Osteoblast (primary cell): ENCODE results near the gene HYPK. TPM values are rescaled to one million over a fixed set of nuclear protein-coding genes. Genes with fewer than 3 reads are reported as not detected.

Experiments
- DNase-seq: peaks from one replicate; pipeline ENCODE4 v3.0.0; 2011; ENCODE audit warnings: low spot score, mixed read lengths; ENCODE audit not compliant: insufficient read length; ENCODE audit errors: missing footprints
- H2AFZ ChIP-seq: 2 replicates; pipeline ENCODE4 v1.6.0; 2011; ENCODE audit warnings: mild to moderate bottlenecking, low read length
- H3K27ac ChIP-seq: 2 replicates; pipeline ENCODE4 v1.5.1; 2011; ENCODE audit warnings: mild to moderate bottlenecking, low read depth, low read length, moderate library complexity
- H3K27me3 ChIP-seq: 2 replicates; pipeline ENCODE4 v1.6.0; 2012; ENCODE audit warnings: mild to moderate bottlenecking, control low read depth, inconsistent platforms, low read length, moderate library complexity; ENCODE audit not compliant: insufficient read depth
- H3K36me3 ChIP-seq: 2 replicates; pipeline ENCODE4 v1.5.1; 2011; ENCODE audit warnings: mild to moderate bottlenecking, low read length, control low read depth, moderate library complexity; ENCODE audit not compliant: insufficient read depth
- H3K4me1 ChIP-seq: 2 replicates; pipeline ENCODE4 v1.5.1; 2011; ENCODE audit warnings: mild to moderate bottlenecking, low read length, control low read depth, moderate library complexity; ENCODE audit not compliant: insufficient read depth
- H3K4me2 ChIP-seq: 2 replicates; pipeline ENCODE4 v1.6.0; 2011; ENCODE audit warnings: mild to moderate bottlenecking, low read length; ENCODE audit not compliant: insufficient read depth
- H3K4me3 ChIP-seq: fragments of 200-600 bp; sonication (generic); 3 replicates; pipeline ENCODE4 v1.5.1; 2012; ENCODE audit warnings: mild to moderate bottlenecking, low read length, inconsistent platforms; ENCODE audit not compliant: insufficient read depth
- H3K79me2 ChIP-seq: 2 replicates; pipeline ENCODE4 v1.6.0; 2012; ENCODE audit warnings: mild to moderate bottlenecking, low read length, control low read depth, inconsistent platforms; ENCODE audit not compliant: insufficient read depth
- H3K9me3 ChIP-seq: 2 replicates; pipeline ENCODE4 v1.5.1; 2011; ENCODE audit warnings: low read depth, low read length, control low read depth
- H4K20me1 ChIP-seq: 2 replicates; pipeline ENCODE4 v1.6.0; 2012; ENCODE audit warnings: mild to moderate bottlenecking, low read length, control low read depth; ENCODE audit not compliant: insufficient read depth
- CTCF ChIP-seq: IDR thresholded peaks from 2 replicates; pipeline ENCODE4 v1.5.1; 2011; ENCODE audit warnings: mild to moderate bottlenecking, low read depth, low read length, moderate library complexity; ENCODE audit errors: extremely low read depth
- small RNA-seq: library from RNA; depleted of rRNA; stranded (forward); fragments of <200 nt; gene quantifications from one replicate; pipeline ENCODE3, GENCODE V24; 2012
- total RNA-seq: library from RNA; depleted of rRNA; stranded (reverse); fragments of >200 nt; gene quantifications from 2 replicates; pipeline ENCODE4 v1.2.3, GENCODE V29; 2012

The HYPK gene
- total RNA-seq, 1 donor: 5.4 TPM

- TF ChIP-seq CTCF: no peak
- no peaks in the 10 kb centered on the region for H3K9me3 ChIP-seq
- H3K27me3 ChIP-seq: no peaks in the 10 kb centered on the region
- H3K4me3 ChIP-seq: no peak overlapping the region
- no peak overlapping the region for H2AFZ ChIP-seq
- no peaks in the 10 kb centered on the region for H3K79me2 ChIP-seq
- H4K20me1 ChIP-seq: no peaks in the 10 kb centered on the region
- no peak overlapping the region for H3K4me2 ChIP-seq
- peaks cover 3% of the 10 kb centered on the region for H3K36me3 ChIP-seq
- peak overlapping the region; percentile 43 for H3K27ac ChIP-seq
- DNase-seq: peak; percentile 46
- H3K4me1 ChIP-seq: peaks cover 4% of the 10 kb centered on the region
These were observed 45.0 kb downstream of the HYPK start for GRCh38 chr15:43845421-43845820.

- TF ChIP-seq CTCF: no peak
- Histone ChIP-seq H4K20me1 (no peaks in the 10 kb centered on the region), H3K27me3 (no peaks in the 10 kb centered on the region), H2AFZ (no peak overlapping the region), H3K36me3 (peaks cover 7% of the 10 kb centered on the region), H3K9me3 (no peaks in the 10 kb centered on the region), H3K4me1 (no peaks in the 10 kb centered on the region), H3K79me2 (no peaks in the 10 kb centered on the region), H3K4me3 (no peak overlapping the region), H3K27ac (no peak overlapping the region), H3K4me2 (no peak overlapping the region)
- DNase-seq: no peak
These were observed 50.9 kb downstream of the HYPK start for GRCh38 chr15:43851251-43851650.

GRCh38 chr15:43852607-43853006, 52.2 kb downstream of the HYPK start:
- Histone ChIP-seq H3K36me3 (peaks cover 7% of the 10 kb centered on the region), H3K27me3 (no peaks in the 10 kb centered on the region), H3K4me1 (no peaks in the 10 kb centered on the region), H4K20me1 (no peaks in the 10 kb centered on the region), H3K4me2 (no peak overlapping the region), H3K79me2 (no peaks in the 10 kb centered on the region), H3K27ac (no peak overlapping the region), H2AFZ (no peak overlapping the region), H3K4me3 (no peak overlapping the region), H3K9me3 (no peaks in the 10 kb centered on the region)
- TF ChIP-seq CTCF: no peak
- no peak for DNase-seq

Small RNA genes within 50 kb of the gene (small RNA-seq; reads per million reads assigned to genes)
- not detected for gene MIR1282

Other genes starting within 250 kb of the HYPK start
- 20.3 and 45.1 TPM in 2 replicates for gene PPIP5K1, start 210.4 kb upstream of the HYPK start, total RNA-seq
- not detected in 2 replicates for gene CKMT1B, start 206.6 kb upstream of the HYPK start, total RNA-seq
- gene STRC, start 181.8 kb upstream of the HYPK start, total RNA-seq: under 0.01 TPM in 2 replicates
- gene CATSPER2, start 151.8 kb upstream of the HYPK start, total RNA-seq: 1.1 and 3.8 TPM in 2 replicates
- not detected in 2 replicates for gene CKMT1A, start 106.7 kb upstream of the HYPK start, total RNA-seq
- gene PDIA3, start 54.2 kb upstream of the HYPK start, total RNA-seq: 160 and 173 TPM in 2 replicates
- 1.2 and 3.6 TPM in 2 replicates for gene ELL3, start 23.6 kb upstream of the HYPK start, total RNA-seq
- 432 and 461 TPM in 2 replicates for gene SERF2, start 8.3 kb upstream of the HYPK start, total RNA-seq
- not detected in 2 replicates for gene SERINC4, start 379 bp upstream of the HYPK start, total RNA-seq
- gene MFAP1, start 24.1 kb downstream of the HYPK start, total RNA-seq: 14.7 and 16.6 TPM in 2 replicates
- gene WDR76, start 26.4 kb downstream of the HYPK start, total RNA-seq: 6.5 and 7.6 TPM in 2 replicates